Heart right ventricle (tissue), 16 donors: ENCODE results near the gene C9orf50. TPM values are rescaled to one million over a fixed set of nuclear protein-coding genes. Genes with fewer than 3 reads are reported as not detected.
A peak's percentile ranks its signal among the peaks of the same experiment; 100 is the strongest.

Experiments used
- ATAC-seq, 8 donors: fragments of 200-7000 bp; cut with Tn5 transposase; one replicate each; pipeline ENCODE4 v1.9.1; 2020; ENCODE audit warnings: mild to moderate bottlenecking in 8 of 8, moderate library complexity in 8 of 8, moderate number of reproducible peaks in 1 of 8
- DNase-seq, 2 donors: peaks; one replicate each; pipeline ENCODE4 v3.0.0-alpha.2; 2020
- H3K27ac ChIP-seq, 10 donors: fragments of 200-600 bp; sonication (generic) in 2 of 10; one replicate each; pipeline versions ENCODE4 v1.5.0 to v1.8.0; 2020 to 2022; ENCODE audit warnings: mild to moderate bottlenecking in 3 of 10
- H3K27me3 ChIP-seq, 7 donors: fragments of 200-600 bp; one replicate each; pipeline ENCODE4 v1.8.0; 2021 to 2022; ENCODE audit warnings: mild to moderate bottlenecking in 2 of 7
- H3K36me3 ChIP-seq, 9 donors: fragments of 200-600 bp; sonication (generic) in 1 of 9; one replicate each; pipeline versions ENCODE4 v1.5.0 to v1.8.0; 2020 to 2022; ENCODE audit warnings: mild to moderate bottlenecking in 2 of 9
- H3K4me1 ChIP-seq, 9 donors: fragments of 200-600 bp; sonication (generic) in 1 of 9; one replicate each; pipeline versions ENCODE4 v1.5.0 to v1.8.0; 2020 to 2022; ENCODE audit warnings: mild to moderate bottlenecking in 4 of 9
- H3K4me3 ChIP-seq, 10 donors: fragments of 200-600 bp; sonication (generic) in 2 of 10; one replicate each; pipeline versions ENCODE4 v1.5.0 to v1.8.0; 2020 to 2022; ENCODE audit warnings: mild to moderate bottlenecking in 7 of 10, moderate library complexity in 2 of 10
- H3K9me3 ChIP-seq, 11 donors: fragments of 200-600 bp in 10 of 11; sonication (generic) in 2 of 11; one replicate each; pipeline versions ENCODE4 v1.5.0 to v1.8.0; 2013 to 2022; ENCODE audit warnings: mild to moderate bottlenecking in 2 of 11, control low read depth in 1 of 11, moderate library complexity in 1 of 11
- WGBS, 2 donors: extraction: QIAGEN DNeasy Blood & Tissue Kit; methylation state at CpG; one replicate each; pipeline ENCODE4 v1.1.7; 2013; ENCODE audit warnings: inconsistent platforms in 1 of 2; 5-methylcytosine and 5-hydroxymethylcytosine counted together
- intact Hi-C, 10 donors: fragments of 100-400 bp; cut with DNase I; formaldehyde crosslinking; loops; one replicate each; pipeline versions ENCODE4 v1.11.1 to v1.14.2; 2022
- polyA plus RNA-seq, 2 donors: library from polyadenylated mRNA; stranded (reverse); fragments of 200-250 nt; gene quantifications; one replicate each; pipeline ENCODE4 v1.2.3, GENCODE V29; 2013
- total RNA-seq, 10 donors: library from RNA; stranded (reverse); fragmentation: NEBNext Ultra II Directional in 3 of 10; extraction: Animal tissue kit (Norgen Biotek cat#: 25700) in 3 of 10; gene quantifications; one replicate each; pipeline versions ENCODE4 v1.2.1 to v1.2.4, GENCODE V29; 2021 to 2023
- TF ChIP-seq, protein P1 (sequence below), 9 donors: fragments of 200-600 bp; sonication (generic) in 2 of 9; IDR thresholded peaks; one replicate each; pipeline versions ENCODE4 v1.5.0 to v1.8.0; 2021 to 2022; ENCODE audit warnings: antibody characterized with exemption in 9 of 9, mild to moderate bottlenecking in 5 of 9, moderate library complexity in 1 of 9
- donor health status: Arrhythmogenic right ventricular cardiomyopathy.
- donor health status: ischemic (EF 13 %, LVEDD 7.1; RV severe dilation, severe dysfunction).
- donor health status: healthy with polysubstance abuse.
- donor health status: DM: no; HTN: yes; CAD: no.
- donor health status: DM: no; HTN: no; CAD: no.
- donor health status: ischemic (EF 25% LVEDD 6.9; RV normal size, moderate dysfunction).
- donor health status: ischemic (EF 25% LVEDD 5.7; RV mildly dilated, moderate dysfunction).
- donor health status: healthy.
- donor health status: DM: yes; HTN: yes; CAD: no.
- donor health status: Ischemic cardiomyopathy.
- donor health status: ischemic (EF 35%, LVEDD 5.7; RV mildly dilated, moderate dysfunction).
- donor health status: nonischemic (EF 11% LVEDD 7.7; RV severe dilation, severe dysfunction).
- donor health status: DM: yes; HTN: yes; CAD: no.
- donor health status: PGD.
- donor health status: ischemic (EF 29% LVEDD 5.4; RV normal size, mild dysfunction).
- donor health status: nonischemic (EF 23%, LVEDD 6.1; RV moderate dilation, normal function).

Gene C9orf50
- total and polyA plus RNA-seq, 12 donors, result not detected

DNA sequence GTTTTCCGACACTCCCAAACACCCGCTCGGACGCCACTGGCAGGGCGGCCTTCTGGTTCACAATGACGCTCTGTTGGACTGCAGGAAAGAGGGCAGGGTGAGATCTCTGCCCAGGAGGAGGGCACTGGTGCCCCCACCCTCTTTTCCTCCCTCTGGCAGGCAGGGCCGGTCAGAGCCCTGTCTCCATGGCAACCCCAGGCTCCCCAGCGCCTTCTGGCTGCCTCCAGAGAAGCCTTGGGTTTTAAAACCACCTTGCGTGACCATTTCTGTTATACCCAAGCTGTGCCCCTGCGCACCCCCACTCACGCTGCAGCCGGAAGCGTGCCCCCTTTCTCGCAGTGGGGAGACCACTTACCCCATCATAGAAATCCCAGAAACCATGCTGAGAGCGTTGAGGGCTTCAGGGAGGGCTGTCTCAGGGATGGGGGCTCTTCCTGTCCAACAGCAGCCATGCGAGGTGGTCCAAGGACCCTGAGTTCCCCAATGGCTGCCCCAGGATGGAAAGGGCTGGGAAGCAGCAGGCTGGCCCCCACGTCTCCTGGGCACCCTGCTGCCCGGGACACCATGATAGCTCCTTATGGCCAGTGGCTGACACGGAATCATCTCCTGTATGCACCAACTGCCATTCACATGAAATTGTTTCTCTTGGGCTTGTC lies 7.3 kb downstream of the C9orf50 start:
- H3K27ac ChIP-seq, result no peak overlapping the region
- 77 to 78% methylated on average over 19 of the region's 19 CpGs for whole genome bisulfite sequencing, 2 donors
- H3K36me3 ChIP-seq, result no peaks in the 10 kb centered on the region
- no peak overlapping the region for H3K4me3 ChIP-seq
- TF ChIP-seq, protein P1, sequence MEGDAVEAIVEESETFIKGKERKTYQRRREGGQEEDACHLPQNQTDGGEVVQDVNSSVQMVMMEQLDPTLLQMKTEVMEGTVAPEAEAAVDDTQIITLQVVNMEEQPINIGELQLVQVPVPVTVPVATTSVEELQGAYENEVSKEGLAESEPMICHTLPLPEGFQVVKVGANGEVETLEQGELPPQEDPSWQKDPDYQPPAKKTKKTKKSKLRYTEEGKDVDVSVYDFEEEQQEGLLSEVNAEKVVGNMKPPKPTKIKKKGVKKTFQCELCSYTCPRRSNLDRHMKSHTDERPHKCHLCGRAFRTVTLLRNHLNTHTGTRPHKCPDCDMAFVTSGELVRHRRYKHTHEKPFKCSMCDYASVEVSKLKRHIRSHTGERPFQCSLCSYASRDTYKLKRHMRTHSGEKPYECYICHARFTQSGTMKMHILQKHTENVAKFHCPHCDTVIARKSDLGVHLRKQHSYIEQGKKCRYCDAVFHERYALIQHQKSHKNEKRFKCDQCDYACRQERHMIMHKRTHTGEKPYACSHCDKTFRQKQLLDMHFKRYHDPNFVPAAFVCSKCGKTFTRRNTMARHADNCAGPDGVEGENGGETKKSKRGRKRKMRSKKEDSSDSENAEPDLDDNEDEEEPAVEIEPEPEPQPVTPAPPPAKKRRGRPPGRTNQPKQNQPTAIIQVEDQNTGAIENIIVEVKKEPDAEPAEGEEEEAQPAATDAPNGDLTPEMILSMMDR (IDR thresholded peaks at IDR 0.05), result no peak
- ATAC-seq (no peak), DNase-seq (no peak)
- peaks cover 14 to 24% (median 21%) of the 10 kb centered on the region in 9 donors for H3K4me1 ChIP-seq
- H3K9me3 ChIP-seq, result no peaks in the 10 kb centered on the region
- intact Hi-C loops, result loop anchor here in 6 of 10 donors (2.0 to 10.0 kb wide), 7 partner anchors 209 to 483 kb away; no protein-coding TSS in a partner anchor
- H3K27me3 ChIP-seq, result no peaks in the 10 kb centered on the region

DNA sequence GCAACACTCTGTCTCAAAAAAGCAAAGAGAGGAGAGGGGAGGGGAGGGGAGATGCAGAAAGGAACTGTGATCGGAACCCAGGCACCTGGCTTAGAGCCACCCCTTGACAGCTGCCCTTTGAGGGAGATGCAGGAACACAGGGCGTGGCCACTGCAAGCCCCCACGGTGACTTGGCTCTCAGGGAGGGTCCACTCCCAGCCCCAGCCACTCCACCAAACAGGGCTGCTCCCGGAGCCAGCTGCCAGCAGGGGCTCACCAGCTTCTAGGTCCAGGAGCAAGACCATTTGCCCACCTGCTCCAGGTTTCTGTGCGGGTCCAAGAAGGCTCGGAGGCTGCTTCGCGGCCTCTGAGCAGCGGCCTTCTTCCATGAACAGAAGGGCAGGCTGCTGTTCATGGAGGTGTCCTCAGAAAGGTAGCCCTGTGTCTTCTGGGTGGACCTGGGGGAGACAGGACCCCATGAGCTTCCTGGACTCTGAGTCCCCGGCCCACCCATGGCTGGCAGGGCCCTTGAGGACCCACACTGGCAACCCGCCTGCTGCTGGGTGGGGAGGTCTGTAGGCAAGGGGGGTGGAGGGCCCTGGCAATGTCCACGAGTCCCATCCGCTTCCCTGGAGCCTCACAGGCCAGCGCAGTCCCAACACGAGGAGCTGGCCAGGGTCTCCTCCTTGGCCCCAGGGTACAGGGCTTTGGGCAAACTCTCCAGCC lies 7.9 kb downstream of the C9orf50 start:
- Histone ChIP-seq H3K27ac (no peak overlapping the region), H3K4me1 (peaks cover 20 to 30% (median 27%) of the 10 kb centered on the region in 9 donors), H3K27me3 (no peaks in the 10 kb centered on the region), H3K36me3 (no peaks in the 10 kb centered on the region), H3K4me3 (no peak overlapping the region), H3K9me3 (no peaks in the 10 kb centered on the region)
- TF ChIP-seq, protein P1 (IDR thresholded peaks at IDR 0.05), result no peak
- ATAC-seq (no peak), DNase-seq (no peak)
- 82 to 88% methylated on average over 15 of the region's 15 CpGs for WGBS, 2 donors
- intact Hi-C loops, result loop anchor here in 6 of 10 donors (2.0 to 10.0 kb wide), 7 partner anchors 208 to 482 kb away; no protein-coding TSS in a partner anchor

DNA sequence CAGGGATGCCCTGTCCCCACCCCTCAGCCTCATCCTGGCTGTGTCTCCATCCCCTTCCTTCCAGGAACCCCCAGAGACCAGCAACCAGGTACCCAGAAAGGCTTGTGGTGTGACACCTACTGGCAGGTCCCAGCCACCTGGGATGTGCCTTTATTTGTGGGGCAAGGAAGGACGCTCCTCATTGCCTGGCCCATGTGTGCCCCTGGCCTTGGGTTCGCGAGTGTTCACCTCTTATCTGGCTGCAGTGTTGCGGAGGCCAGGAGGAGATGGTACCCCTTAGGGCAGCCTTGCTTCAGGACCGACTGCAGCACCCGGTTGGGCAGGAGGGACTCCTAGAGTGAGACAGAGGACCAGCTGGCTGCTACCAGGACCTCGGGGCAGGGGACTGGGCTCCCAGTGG lies 8.8 kb downstream of the C9orf50 start:
- ATAC-seq, result no peak
- no peak overlapping the region for H3K4me3 ChIP-seq
- no peaks in the 10 kb centered on the region for H3K36me3 ChIP-seq
- H3K4me1 ChIP-seq, result peaks cover 25 to 39% (median 33%) of the 10 kb centered on the region in 9 donors
- H3K27ac ChIP-seq, result no peak overlapping the region
- TF ChIP-seq, protein P1 (IDR thresholded peaks at IDR 0.05), result no peak
- H3K9me3 ChIP-seq, result no peaks in the 10 kb centered on the region
- intact Hi-C loops, result loop anchor here in 6 of 10 donors (2.0 to 10.0 kb wide), 7 partner anchors 207 to 481 kb away; no protein-coding TSS in a partner anchor
- H3K27me3 ChIP-seq, result no peaks in the 10 kb centered on the region
- no peak for DNase-seq
- 73 to 81% methylated on average over 7 of the region's 7 CpGs for WGBS, 2 donors

DNA sequence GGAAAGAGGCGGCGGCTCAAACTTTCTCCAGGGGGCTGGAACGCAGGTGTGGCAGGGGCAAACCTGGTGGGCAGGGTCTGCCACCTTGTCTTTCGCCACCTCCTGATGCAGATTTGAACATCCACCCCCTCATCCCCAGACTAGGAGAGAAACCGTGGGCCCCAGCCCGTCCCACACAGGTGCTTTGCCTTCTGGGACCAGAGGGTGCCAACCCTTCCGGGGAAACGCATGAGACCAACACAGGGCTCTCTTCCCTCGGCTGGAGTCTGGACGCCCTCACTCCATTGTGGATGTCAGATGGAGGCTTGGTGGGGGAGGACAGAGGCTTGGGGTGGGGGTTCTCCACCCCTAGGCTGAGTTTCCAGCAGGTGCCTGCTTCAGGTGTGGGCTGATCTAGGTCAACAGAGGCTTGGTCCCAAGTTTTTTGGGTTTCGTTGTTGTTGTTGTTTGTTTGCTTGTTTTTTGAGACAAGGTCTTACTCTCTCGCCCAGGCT lies 9.5 kb downstream of the C9orf50 start:
- TF ChIP-seq, protein P1 (IDR thresholded peaks at IDR 0.05), result no peak
- ATAC-seq (no peak), DNase-seq (no peak)
- Histone ChIP-seq H3K9me3 (no peaks in the 10 kb centered on the region), H3K27me3 (no peaks in the 10 kb centered on the region), H3K4me1 (peaks cover 30 to 47% (median 40%) of the 10 kb centered on the region in 9 donors), H3K36me3 (no peaks in the 10 kb centered on the region), H3K4me3 (peak overlapping the region in 9 of 10 donors; percentile 41 to 77 (median 66)), H3K27ac (peak overlapping the region in 5 of 10 donors; percentile 92 to 97 (median 96))
- intact Hi-C loops, result loop anchor here (1.0 to 10.0 kb wide), 10 partner anchors 207 to 481 kb away; no protein-coding TSS in a partner anchor
- WGBS, 2 donors, result 31 to 34% methylated on average over 12 of the region's 12 CpGs
